D341Med (cell line): ENCODE measurements around the gene ANKRD44.

Experiments
- DNase-seq: peaks from one replicate; pipeline ENCODE4 v3.0.0; 2012; ENCODE audit warnings: low spot score

Gene ANKRD44

GRCh38 chr2:197237291-197238042 is 73.1 kb downstream of the ANKRD44 start:
- no peak for DNase-seq

GRCh38 chr2:197236816-197237215 is 73.8 kb downstream of the ANKRD44 start:
- DNase-seq = no peak

- no peak for DNase-seq
These were observed 74.4 kb downstream of the ANKRD44 start for GRCh38 chr2:197236159-197236558.

GRCh38 chr2:197235711-197236110 is 74.9 kb downstream of the ANKRD44 start:
- no peak for DNase-seq

- no peak for DNase-seq
These were observed 75.8 kb downstream of the ANKRD44 start for GRCh38 chr2:197234671-197235191.

- no peak for DNase-seq
These were observed 77.1 kb downstream of the ANKRD44 start for GRCh38 chr2:197233473-197233872.

GRCh38 chr2:197232010-197232409 is 78.6 kb downstream of the ANKRD44 start:
- no peak for DNase-seq

- no peak for DNase-seq
These were observed 80.8 kb downstream of the ANKRD44 start for GRCh38 chr2:197229509-197230443.

- DNase-seq = no peak
These were observed 87.1 kb downstream of the ANKRD44 start for GRCh38 chr2:197223451-197223850.

- DNase-seq = no peak
These were observed 90.9 kb downstream of the ANKRD44 start for GRCh38 chr2:197219636-197220035.

GRCh38 chr2:197217541-197217940 is 93.0 kb downstream of the ANKRD44 start:
- no peak for DNase-seq

- DNase-seq = no peak
These were observed 94.1 kb downstream of the ANKRD44 start for GRCh38 chr2:197216361-197216979.

GRCh38 chr2:197215748-197216360 is 94.7 kb downstream of the ANKRD44 start:
- DNase-seq = no peak

GRCh38 chr2:197212344-197213262 is 98.0 kb downstream of the ANKRD44 start:
- no peak for DNase-seq

- DNase-seq = no peak
These were observed 98.7 kb downstream of the ANKRD44 start for GRCh38 chr2:197211881-197212342.

- no peak for DNase-seq
These were observed 100.2 kb downstream of the ANKRD44 start for GRCh38 chr2:197210430-197210829.

GRCh38 chr2:197209742-197210408 is 100.7 kb downstream of the ANKRD44 start:
- no peak for DNase-seq

GRCh38 chr2:197209246-197209645 is 101.3 kb downstream of the ANKRD44 start:
- no peak for DNase-seq

- no peak for DNase-seq
These were observed 101.7 kb downstream of the ANKRD44 start for GRCh38 chr2:197208841-197209240.

GRCh38 chr2:197208024-197208423 is 102.6 kb downstream of the ANKRD44 start:
- no peak for DNase-seq
